Vagina (tissue), 2 donors: ENCODE data around the gene EXTL2. TPM values are rescaled to one million over a fixed set of nuclear protein-coding genes. Genes with fewer than 3 reads are reported as not detected.

Source experiments
- DNase-seq, 2 donors: peaks; one replicate each; pipeline ENCODE4 v3.0.0-alpha.2; 2017; ENCODE audit errors: extremely low spot score in 2 of 2
- H3K27ac ChIP-seq: fragments of 200-600 bp; sonication (generic); one replicate; pipeline ENCODE4 v1.5.1; 2019
- H3K27me3 ChIP-seq: fragments of 200-600 bp; sonication (generic); one replicate; pipeline ENCODE4 v1.5.1; 2019
- H3K36me3 ChIP-seq, 2 donors: fragments of 200-600 bp; sonication (generic); one replicate each; pipeline ENCODE4 v1.5.1; 2017 to 2019
- H3K4me1 ChIP-seq: fragments of 200-600 bp; sonication (generic); one replicate; pipeline ENCODE4 v1.5.1; 2019
- H3K4me3 ChIP-seq, 2 donors: fragments of 200-600 bp; sonication (generic); 1 replicate in 1 of 2; 2 replicates in 1 of 2; pipeline ENCODE4 v1.5.1; 2016 to 2019
- H3K9me3 ChIP-seq: fragments of 200-600 bp; sonication (generic); one replicate; pipeline ENCODE4 v1.5.1; 2019
- CTCF ChIP-seq, 3 experiments: fragments of 450-650 bp in 2 of 3; fragments of 200-600 bp in 1 of 3; sonication (generic) in 1 of 3; IDR thresholded peaks; one replicate each; pipeline ENCODE4 v1.5.1; 2017 to 2019; ENCODE audit warnings: antibody characterized with exemption in 3 of 3, mild to moderate bottlenecking in 2 of 3, moderate library complexity in 2 of 3
- POLR2A ChIP-seq, 2 donors: fragments of 450-650 bp; IDR thresholded peaks; one replicate each; pipeline ENCODE4 v1.6.1; 2017; ENCODE audit warnings: antibody characterized with exemption in 2 of 2, mild to moderate bottlenecking in 2 of 2, moderate library complexity in 2 of 2
- POLR2AphosphoS5 ChIP-seq, 2 donors: sonication (generic); formaldehyde crosslinking; IDR thresholded peaks; one replicate each; pipeline ENCODE4 v1.9.0; 2017; ENCODE audit warnings: antibody characterized with exemption in 2 of 2, mild to moderate bottlenecking in 2 of 2, low read depth in 1 of 2; ENCODE audit not compliant: insufficient read depth in 1 of 2
- intact Hi-C: fragments of 100-400 bp; cut with DNase I; formaldehyde crosslinking; loops from one replicate; pipeline ENCODE4 v1.15.1; 2023
- total RNA-seq: library from RNA; depleted of rRNA; stranded (reverse); fragments of >200 nt; gene quantifications from one replicate; pipeline ENCODE4 v1.2.3, GENCODE V29; 2016

The EXTL2 gene
- total RNA-seq, 1 donor from 2014 or later: 10.1 TPM

- H3K27ac ChIP-seq: no peak overlapping the region
- no peaks in the 10 kb centered on the region for H3K4me1 ChIP-seq
- TF ChIP-seq POLR2A (IDR thresholded peaks at IDR 0.05): no peak
- TF ChIP-seq CTCF (IDR thresholded peaks at IDR 0.05): peak; percentile 38 to 73 (median 41)
- TF ChIP-seq POLR2AphosphoS5 (IDR thresholded peaks at IDR 0.05; ENCODE audit: insufficient read depth in 1 of 2, low read depth in 1 of 2): peak in 1 of 2 donors; percentile 26
- no peak overlapping the region for H3K4me3 ChIP-seq
- H3K36me3 ChIP-seq: peaks cover 0 to 13% of the 10 kb centered on the region in 2 donors
- intact Hi-C loops: loop anchor here (10.0 kb wide), 1 partner anchor 374 kb away; no protein-coding TSS in a partner anchor
- H3K9me3 ChIP-seq: no peaks in the 10 kb centered on the region
- H3K27me3 ChIP-seq: no peaks in the 10 kb centered on the region
- DNase-seq: no peak
Observed at GRCh38 chr1:100921110-100921706, 26.6 kb upstream of the EXTL2 start.

- no peaks in the 10 kb centered on the region for H3K27me3 ChIP-seq
- intact Hi-C loops: no loop called here
- peaks cover 0 to 47% of the 10 kb centered on the region in 2 donors for H3K36me3 ChIP-seq
- H3K4me3 ChIP-seq: no peak overlapping the region
- H3K27ac ChIP-seq: no peak overlapping the region
- DNase-seq: no peak
- no peaks in the 10 kb centered on the region for H3K4me1 ChIP-seq
- TF ChIP-seq POLR2AphosphoS5 (IDR thresholded peaks at IDR 0.05; ENCODE audit: insufficient read depth in 1 of 2, low read depth in 1 of 2) (no peak), POLR2A (IDR thresholded peaks at IDR 0.05) (no peak), CTCF (IDR thresholded peaks at IDR 0.05) (no peak)
- no peaks in the 10 kb centered on the region for H3K9me3 ChIP-seq
Observed at GRCh38 chr1:100912019-100912418, 17.4 kb upstream of the EXTL2 start.

- H3K9me3 ChIP-seq: no peaks in the 10 kb centered on the region
- no peak for TF ChIP-seq POLR2A (IDR thresholded peaks at IDR 0.05)
- TF ChIP-seq CTCF (IDR thresholded peaks at IDR 0.05): no peak
- TF ChIP-seq POLR2AphosphoS5 (IDR thresholded peaks at IDR 0.05; ENCODE audit: insufficient read depth in 1 of 2, low read depth in 1 of 2): no peak
- no peaks in the 10 kb centered on the region for H3K27me3 ChIP-seq
- H3K36me3 ChIP-seq: peaks cover 0 to 52% of the 10 kb centered on the region in 2 donors
- no peak overlapping the region for H3K27ac ChIP-seq
- no peak for DNase-seq
- H3K4me3 ChIP-seq: no peak overlapping the region
- intact Hi-C loops: no loop called here
- H3K4me1 ChIP-seq: no peaks in the 10 kb centered on the region
Observed at GRCh38 chr1:100909018-100909417, 14.4 kb upstream of the EXTL2 start.

- intact Hi-C loops: no loop called here
- TF ChIP-seq POLR2A (IDR thresholded peaks at IDR 0.05) (no peak), POLR2AphosphoS5 (IDR thresholded peaks at IDR 0.05; ENCODE audit: insufficient read depth in 1 of 2, low read depth in 1 of 2) (no peak), CTCF (IDR thresholded peaks at IDR 0.05) (no peak)
- Histone ChIP-seq H3K4me3 (no peak overlapping the region), H3K27me3 (no peaks in the 10 kb centered on the region), H3K4me1 (no peaks in the 10 kb centered on the region), H3K36me3 (peaks cover 0 to 42% of the 10 kb centered on the region in 2 donors), H3K27ac (no peak overlapping the region), H3K9me3 (no peaks in the 10 kb centered on the region)
- DNase-seq: no peak
Observed at GRCh38 chr1:100907887-100908286, 13.2 kb upstream of the EXTL2 start.

GRCh38 chr1:100905181-100905580 is 10.5 kb upstream of the EXTL2 start:
- H3K4me3 ChIP-seq: no peak overlapping the region
- H3K4me1 ChIP-seq: no peaks in the 10 kb centered on the region
- peaks cover 0 to 26% of the 10 kb centered on the region in 2 donors for H3K36me3 ChIP-seq

More at GRCh38 chr1:100905181-100905580, 10.5 kb upstream of the EXTL2 start:
- no peak for DNase-seq
- H3K9me3 ChIP-seq: no peaks in the 10 kb centered on the region
- intact Hi-C loops: no loop called here
- TF ChIP-seq POLR2A (IDR thresholded peaks at IDR 0.05) (no peak), CTCF (IDR thresholded peaks at IDR 0.05) (no peak), POLR2AphosphoS5 (IDR thresholded peaks at IDR 0.05; ENCODE audit: insufficient read depth in 1 of 2, low read depth in 1 of 2) (no peak)
- no peak overlapping the region for H3K27ac ChIP-seq
- no peaks in the 10 kb centered on the region for H3K27me3 ChIP-seq
